ENCODE measurements around the gene DALRD3.
"Not testable (repeated sequence)": the region's sequence is repeated elsewhere in the genome, so short reads cannot be mapped to it uniquely, and the experiment has no call there.

DALRD3 gene

GRCh38 chr3:49021213-49021812 is 2.9 kb upstream of the DALRD3 start:
- peak; percentile 96 to 98 (median 97) for DNase-seq

DNA sequence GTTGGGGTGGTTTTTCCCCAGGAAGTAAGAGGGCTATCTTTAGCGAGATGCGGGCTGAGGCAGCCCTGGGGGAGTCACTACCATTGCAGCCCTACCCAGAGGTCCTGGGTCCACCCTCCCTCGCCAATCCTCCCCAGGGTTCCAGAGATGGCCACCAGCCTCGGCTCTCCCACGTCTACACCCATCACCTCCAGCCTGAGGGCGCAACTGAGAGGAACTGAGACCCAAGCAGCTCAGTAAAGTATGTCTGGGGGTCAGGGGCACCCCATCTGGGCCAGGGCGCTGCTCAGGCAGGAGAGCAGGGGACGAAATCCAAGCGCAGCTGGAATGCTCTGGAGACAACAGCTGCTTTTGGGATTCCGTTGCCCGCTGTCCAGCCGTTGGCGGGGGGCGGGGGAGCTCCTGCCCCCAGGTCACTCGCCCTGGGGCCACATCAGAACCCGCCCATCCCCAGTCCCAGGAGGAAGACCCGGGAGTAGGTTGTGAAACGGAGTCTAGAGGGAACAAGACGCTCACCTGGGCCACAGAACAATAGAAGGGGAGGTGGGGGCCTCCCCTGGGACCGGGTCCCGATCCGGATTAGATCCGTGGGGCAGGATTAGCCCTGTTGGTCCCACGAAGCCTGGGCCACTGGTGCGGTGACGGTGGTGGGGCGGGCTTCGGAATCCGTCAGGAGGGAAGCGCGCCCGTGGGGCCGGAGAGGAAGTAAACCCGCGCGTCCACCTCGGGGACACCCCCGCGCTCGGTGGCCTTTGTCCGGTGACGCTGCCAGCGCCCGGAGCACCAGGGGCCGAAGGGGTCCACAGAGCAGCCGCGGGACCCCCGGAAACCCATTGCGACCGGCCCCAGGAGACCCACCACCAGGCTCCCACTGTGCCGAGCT is 2.2 kb upstream of the DALRD3 start:
- peak; percentile 23 to 60 (median 60) for DNase-seq

DNA sequence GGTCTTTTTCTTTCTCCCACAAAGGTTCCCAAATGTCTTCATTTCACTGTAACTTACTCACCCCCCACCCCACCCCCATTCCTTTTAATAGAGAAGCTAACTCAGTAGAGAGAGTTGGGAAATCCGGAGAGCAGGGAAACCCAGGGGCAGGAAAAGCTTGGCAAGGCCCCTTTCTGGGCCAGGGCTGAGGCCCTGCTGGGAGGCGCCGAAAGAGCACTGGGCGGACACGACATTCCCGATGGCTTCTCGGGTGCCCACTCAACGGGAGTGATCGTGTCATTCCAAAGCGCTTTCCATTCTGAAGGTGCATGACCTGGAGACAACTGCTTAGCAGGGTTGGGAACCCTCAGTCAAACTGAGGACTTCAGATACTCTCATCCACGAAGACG is 1.6 kb upstream of the DALRD3 start:
- DNase-seq, result no peak

DNA sequence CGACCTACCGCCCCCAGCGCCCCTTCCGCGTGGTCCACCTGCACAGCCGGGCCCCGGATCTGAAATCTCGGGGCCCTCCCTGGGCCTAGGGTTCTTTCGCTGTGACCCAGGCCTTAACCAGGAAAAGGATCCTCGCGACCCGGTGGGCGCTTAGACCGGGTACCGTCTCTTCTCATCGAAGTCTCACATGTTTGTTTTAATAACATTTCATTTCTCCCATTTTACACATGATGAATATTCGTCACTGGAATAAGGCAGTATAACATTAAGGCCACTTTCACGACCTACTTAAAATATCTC is 277 bp upstream of the DALRD3 start:
- no peak for DNase-seq

DNA sequence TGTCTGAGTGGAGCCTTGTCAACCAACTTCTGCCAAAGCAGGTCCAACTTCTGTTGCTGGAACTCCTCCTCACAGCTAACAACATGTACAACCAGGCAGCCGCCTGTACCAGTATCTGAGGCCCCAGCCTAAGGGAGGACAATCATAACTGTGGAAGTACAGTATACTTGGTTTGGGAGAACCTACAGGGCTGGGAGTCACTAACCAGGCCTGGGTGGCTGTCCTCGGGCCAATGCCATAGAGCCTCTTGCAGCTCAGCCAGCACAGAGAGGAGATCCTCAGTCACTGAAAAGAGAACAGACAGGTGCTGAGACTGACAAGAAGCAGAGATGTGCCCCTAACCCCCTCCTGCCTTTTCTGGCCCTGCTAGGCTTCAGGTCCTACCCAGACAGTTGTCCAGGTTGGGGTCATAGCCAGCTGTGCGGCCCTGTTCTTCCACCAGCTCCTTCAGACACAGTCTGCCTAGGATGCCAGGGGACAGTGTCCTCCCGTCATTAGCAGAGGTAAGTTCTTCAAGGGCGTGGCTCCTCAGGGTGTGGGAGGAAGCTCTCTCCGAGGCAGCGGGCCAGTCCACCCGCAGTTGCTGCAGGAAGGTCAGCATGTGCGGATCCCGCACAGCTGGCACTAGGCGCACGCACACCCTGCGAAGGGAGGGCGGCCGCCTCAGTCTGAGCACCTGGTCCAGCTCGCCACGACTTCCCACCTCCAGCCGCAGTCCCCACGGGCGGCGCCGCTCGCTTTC is 980 bp downstream of the DALRD3 start:
- DNase-seq, result peak in 2 of 3 experiments; percentile 23 to 30

DNA sequence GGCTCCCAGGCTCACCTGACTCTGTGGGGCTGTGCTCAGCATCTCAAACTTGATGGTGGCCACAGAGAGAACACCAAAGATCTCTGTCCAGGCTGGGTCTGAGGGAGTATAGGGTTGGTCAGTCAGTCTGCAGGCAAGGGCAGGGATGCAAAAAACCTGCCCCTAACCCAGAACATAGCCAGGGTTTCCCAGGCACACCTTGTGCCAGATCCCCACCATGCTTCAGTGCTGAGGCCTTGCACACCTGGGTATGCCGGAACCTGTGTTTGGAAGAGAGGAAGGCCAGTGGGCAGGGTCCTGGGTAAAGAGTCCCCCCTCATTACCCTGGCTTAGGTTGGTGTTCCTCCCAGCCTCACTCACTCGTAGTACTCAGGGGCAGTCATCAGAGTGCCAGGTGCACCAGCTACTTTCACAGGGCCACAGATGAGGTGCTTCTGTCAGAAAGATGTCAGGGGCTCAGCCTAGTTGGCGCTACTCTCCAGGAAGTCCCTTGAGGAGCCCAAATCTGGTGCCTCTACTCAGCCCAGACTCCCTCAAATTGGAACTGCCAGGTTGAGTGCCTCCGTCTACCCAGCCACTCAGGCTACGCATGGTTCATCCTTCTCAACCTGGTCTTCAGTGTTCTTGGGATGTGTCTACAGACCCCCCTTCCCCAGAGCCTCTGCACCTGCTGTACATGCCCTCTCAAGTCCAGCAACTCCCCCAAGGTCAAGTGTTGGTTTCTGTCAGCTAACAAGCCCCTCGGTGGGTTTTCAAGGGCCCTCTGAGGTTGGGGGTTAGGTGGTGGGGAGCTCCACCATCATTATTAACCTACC is 1.8 kb downstream of the DALRD3 start:
- DNase-seq, result no peak

DNA sequence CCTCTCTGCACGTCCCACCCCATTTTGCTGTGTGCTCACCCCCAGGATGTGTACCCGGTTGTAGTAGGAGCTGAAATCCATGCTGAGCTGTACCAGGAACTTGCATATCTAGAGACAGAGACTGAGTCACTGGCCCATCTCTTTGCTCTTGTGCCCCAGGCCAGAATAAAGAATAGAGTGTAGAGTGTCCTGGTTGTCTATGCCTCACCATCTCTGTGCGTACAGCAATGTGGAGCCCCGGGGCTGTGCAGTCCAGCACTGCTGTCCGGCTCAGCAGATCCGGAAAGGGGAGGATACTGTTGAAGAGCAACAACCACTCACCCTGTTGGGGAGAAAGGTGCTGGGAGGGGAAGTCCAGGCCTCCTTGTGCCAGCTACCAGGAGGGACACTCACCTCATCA is 2.6 kb downstream of the DALRD3 start:
- DNase-seq, result no peak

DNA sequence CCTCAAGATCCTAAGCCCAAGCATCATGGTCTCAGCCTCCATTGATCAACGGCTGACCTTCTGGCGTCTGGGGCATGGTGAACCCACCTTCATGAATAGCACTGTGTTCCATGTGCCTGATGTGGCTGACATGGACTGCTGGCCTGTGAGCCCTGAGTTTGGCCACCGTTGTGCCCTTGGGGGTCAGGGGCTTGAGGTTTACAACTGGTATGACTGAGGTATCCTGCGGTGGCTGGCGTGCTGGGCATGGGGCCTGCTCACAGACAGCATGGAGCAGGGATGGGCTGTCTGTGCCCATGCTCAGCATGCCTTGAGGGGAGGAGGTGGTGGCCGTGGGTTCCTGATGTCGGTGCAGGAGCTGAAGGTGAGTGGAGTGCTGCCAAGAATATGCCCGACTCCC is 3.3 kb downstream of the DALRD3 start:
- no peak for DNase-seq

DNA sequence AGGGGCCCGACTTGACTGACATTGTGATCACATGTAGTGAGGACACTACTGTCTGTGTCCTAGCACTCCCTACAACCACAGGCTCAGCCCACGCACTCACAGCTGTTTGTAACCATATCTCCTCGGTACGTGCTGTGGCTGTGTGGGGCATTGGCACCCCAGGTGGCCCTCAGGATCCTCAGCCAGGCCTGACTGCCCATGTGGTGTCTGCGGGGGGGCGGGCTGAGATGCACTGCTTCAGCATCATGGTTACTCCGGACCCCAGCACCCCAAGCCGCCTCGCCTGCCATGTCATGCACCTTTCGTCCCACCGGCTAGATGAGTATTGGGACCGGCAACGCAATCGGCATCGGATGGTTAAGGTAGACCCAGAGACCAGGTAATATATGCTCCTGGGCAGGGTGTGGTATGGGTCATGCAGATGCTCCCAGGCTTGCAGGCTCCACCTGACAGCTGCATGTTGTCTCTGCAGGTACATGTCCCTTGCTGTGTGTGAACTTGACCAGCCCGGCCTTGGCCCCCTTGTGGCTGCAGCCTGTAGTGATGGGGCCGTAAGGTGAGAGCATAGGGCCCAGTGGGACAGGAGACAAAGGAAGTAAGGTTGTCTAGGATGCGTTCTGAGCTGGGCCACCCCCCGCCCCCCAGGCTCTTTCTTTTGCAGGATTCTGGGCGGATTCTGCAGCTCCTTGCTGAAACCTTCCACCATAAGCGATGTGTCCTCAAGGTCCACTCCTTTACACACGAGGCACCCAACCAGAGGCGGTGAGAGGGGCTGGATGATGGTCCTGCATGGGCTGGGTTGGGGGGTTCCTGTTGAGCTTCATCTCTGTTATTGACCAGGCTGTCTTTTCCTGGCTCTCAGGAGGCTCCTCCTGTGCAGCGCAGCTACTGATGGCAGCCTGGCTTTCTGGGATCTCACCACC is 4.4 kb downstream of the DALRD3 start:
- peak in 2 of 3 experiments; percentile 16 to 48 for DNase-seq

GRCh38 chr3:49013113-49013737 is 5.2 kb downstream of the DALRD3 start:
- DNase-seq, result no peak

- no peak for DNase-seq
Observed at GRCh38 chr3:49012441-49013017, 5.9 kb downstream of the DALRD3 start.

DNA sequence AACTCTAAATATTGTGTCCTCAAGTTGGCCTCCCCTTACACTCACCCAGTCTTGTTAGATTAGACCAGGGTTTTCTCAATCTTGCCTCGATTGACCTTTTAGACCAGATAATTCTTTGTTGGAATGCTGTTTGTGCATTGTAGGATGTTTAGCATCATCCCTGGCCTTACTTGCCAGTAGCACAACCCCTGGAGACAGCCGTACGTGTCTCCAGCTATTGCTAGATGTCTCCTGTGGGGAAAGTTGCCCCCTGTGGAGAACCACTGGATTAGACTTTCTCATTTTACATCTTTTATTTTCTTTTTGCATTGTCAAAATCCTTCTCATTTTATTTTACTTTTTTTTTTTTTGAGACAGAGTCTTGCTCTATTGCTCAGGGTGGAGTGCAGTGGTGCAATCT is 9.0 kb downstream of the DALRD3 start:
- DNase-seq, result no peak

GRCh38 chr3:49008627-49009026 is 9.8 kb downstream of the DALRD3 start:
- DNase-seq, result not testable (repeated sequence)

GRCh38 chr3:49007771-49008528 is 10.4 kb downstream of the DALRD3 start:
- DNase-seq, result peak; percentile 68 to 81 (median 72)

GRCh38 chr3:49007068-49007770 is 11.2 kb downstream of the DALRD3 start, which contains the start of gene WDR6:
Gene WDR6 (plus strand): TSS chr3:49007391. CDS start chr3:49007432, 41 bp downstream.
- peak; percentile 92 to 96 (median 94) for DNase-seq

DNA sequence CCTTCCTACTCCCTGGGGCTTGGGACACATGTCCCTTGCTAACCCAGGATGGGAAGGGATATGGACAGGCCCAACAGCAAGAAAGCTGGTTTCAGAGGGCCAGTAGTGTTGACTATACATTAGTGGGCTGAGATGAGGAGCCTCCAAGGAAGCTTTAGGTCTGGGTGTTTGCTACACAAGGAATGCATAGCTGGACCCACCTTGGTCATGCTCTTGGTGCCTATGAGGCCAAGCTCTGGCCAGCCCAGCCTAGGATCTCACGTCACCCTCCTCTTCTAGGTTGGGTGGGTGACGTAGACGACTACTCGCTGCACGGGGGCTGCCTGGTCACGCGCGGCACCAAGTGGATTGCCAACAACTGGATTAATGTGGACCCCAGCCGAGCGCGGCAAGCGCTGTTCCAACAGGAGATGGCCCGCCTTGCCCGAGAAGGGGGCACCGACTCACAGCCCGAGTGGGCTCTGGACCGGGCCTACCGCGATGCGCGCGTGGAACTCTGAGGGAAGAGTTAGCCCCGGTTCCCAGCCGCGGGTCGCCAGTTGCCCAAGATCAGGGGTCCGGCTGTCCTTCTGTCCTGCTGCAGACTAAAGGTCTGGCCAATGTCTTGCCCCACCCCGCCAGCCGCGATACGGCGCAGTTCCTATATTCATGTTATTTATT is 11.8 kb downstream of the DALRD3 start:
- peak in 2 of 3 experiments; percentile 38 to 64 for DNase-seq

- no peak for DNase-seq
Observed at GRCh38 chr3:49005998-49006397, 12.4 kb downstream of the DALRD3 start.

DNA sequence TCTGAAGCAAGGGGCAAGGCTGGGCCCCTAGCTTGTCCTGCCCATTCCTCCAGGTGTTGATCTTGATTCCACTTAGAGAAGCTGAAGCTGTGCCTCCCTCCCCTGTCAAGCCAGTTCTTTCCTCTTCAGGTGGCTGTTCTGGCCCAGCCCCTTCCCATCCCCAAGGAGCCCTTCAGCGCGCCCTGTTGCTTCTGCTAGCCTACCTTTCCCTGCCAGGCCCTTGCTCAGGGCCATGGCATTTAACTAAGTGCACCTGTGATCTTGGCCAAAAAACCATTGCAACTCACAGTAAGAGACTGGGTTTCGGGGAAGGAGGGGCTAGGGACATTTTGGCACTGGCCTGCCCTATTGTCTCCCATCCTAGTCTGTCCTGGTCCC is 13.1 kb downstream of the DALRD3 start:
- peak in 1 of 3 experiments; percentile 46 for DNase-seq
